GM19395 (cell line): Measurements from ENCODE around the gene ZNF878.
A peak's percentile ranks its signal among the peaks of the same experiment; 100 is the strongest.
"Not testable (repeated sequence)": the region's sequence is repeated elsewhere in the genome, so short reads cannot be mapped to it uniquely, and the experiment has no call there.

ENCODE experiments used
- ATAC-seq: cut with Tn5 transposase; IDR thresholded peaks from one replicate; pipeline ENCODE4 v1.9.1; 2021; ENCODE audit warnings: mild to moderate bottlenecking, moderate library complexity; ENCODE audit not compliant: unreplicated experiment

Gene ZNF878

GRCh38 chr19:12052497-12053169, at the start of gene ZNF878:
Gene ZNF878, minus strand, starts transcription at chr19:12052961. Its CDS starts 160 bp downstream, at chr19:12052801.
- ATAC-seq, result peak; percentile 94

- no peak for ATAC-seq
These were observed 45.3 kb upstream of the ZNF878 start for GRCh38 chr19:12098040-12098439.

DNA sequence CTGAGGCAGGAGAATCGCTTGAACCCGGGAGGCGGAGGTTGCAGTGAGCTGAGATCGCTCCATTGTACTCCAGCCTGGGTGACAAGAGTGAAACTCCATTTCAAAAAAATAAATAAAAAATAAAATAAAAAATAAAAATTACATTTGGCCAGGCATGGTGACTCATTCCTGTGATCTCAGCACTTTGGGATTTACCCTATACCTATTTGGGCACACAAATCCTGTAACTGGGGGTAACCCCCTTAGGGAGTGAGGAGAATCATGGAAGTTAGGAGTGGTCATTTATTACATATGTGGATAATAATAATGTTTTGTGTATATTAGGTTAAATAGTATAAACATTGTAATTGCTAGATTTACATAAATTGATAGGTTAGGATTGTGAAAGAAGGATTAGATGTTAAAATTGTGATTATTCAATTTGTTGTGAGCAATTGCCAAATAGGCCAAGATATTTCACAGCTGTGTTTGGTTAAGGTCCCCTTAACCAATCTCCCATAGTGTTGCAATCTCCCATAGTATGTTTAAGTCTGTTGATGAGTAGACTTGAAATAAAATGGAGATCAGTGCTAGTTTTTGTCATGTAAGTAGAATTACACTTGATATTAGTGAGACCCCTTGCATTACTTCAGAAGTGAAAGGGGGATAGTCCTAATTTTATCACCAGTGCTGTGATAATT, 42.5 kb upstream of the ZNF878 start:
- no peak for ATAC-seq

- no peak for ATAC-seq
These were observed 41.0 kb upstream of the ZNF878 start for GRCh38 chr19:12093777-12094176.

DNA sequence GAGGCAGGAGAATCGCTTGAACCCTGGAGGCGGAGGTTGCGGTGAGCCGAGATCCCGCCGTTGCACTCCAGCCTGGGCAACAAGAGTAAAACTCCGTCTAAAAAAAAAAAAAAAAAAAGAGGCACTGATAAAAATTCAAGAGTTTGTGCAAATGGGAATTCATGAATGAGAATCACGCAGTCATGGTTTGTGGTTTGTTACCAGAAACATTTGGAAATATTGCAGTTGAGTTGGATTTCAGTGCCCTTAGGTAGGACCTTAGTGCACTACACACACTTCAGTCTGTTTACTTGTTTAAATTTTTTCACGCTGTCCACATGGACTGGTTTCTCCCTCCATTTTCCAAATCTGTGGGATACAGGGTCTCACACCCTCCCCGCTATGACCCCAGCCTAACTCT, 40.2 kb upstream of the ZNF878 start:
- no peak for ATAC-seq

DNA sequence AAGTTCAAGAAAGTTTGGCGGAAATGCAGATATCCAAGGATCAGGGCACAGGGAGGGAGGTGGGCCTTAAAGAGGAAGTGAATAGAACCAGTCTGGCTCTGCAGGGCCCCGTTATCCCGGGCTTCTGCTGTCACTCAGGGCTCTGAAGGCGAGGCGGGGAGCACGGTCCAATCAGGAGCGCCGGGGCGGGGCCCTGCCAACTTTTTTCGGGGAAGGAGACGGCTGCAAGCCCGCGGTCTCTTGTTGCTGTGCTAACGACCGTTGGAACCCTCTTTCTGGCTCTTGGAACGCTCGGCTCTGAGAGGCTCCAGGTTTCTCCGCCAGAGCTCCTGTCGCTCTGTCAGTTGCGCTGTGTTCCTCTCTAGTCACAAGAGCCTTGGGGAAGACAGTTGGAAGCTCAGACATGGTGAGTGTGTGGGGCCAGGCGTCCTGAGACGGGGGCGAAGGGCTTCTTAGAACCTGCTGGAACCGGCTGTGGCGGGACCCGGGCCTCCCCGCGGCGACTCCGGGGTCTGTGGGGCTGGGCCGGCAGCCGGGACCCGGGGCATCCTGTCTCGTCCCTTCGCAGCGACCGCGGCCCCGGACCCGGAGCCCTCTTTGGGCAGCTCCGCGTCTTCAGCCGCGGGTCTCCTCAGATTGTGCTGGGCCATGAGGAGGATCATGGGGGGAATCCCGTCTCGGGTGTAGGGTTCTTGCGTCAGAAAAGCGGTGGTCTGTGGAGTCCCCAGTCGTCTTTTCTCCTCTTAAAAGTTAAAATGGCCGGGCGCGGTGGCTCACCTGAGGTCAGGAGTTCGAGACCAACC, 39.5 kb upstream of the ZNF878 start:
- peak; percentile 52 for ATAC-seq

- no peak for ATAC-seq
These were observed 38.0 kb upstream of the ZNF878 start for GRCh38 chr19:12090807-12091206.

- ATAC-seq, result no peak
These were observed 32.5 kb upstream of the ZNF878 start for GRCh38 chr19:12085074-12085818.

- not testable (repeated sequence) for ATAC-seq
These were observed 30.6 kb upstream of the ZNF878 start for GRCh38 chr19:12083336-12083735.

- ATAC-seq, result no peak
These were observed 24.6 kb upstream of the ZNF878 start for GRCh38 chr19:12077375-12077774.

DNA sequence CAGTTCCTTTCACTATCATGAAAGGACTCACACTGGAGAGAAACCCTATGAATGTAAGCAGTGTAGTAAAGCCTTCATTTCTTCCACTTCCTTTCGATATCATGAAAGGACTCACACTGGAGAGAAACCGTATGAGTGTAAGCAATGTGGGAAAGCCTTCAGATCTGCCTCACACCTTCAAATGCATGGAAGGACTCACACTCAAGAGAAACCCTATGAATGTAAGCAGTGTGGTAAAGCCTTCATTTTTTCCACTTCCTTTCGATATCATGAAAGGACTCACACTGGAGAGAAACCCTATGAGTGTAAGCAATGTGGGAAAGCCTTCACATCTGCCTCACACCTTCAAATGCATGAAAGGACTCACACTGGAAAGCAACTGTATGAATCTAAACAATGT, 23.6 kb upstream of the ZNF878 start:
- ATAC-seq, result not testable (repeated sequence)

DNA sequence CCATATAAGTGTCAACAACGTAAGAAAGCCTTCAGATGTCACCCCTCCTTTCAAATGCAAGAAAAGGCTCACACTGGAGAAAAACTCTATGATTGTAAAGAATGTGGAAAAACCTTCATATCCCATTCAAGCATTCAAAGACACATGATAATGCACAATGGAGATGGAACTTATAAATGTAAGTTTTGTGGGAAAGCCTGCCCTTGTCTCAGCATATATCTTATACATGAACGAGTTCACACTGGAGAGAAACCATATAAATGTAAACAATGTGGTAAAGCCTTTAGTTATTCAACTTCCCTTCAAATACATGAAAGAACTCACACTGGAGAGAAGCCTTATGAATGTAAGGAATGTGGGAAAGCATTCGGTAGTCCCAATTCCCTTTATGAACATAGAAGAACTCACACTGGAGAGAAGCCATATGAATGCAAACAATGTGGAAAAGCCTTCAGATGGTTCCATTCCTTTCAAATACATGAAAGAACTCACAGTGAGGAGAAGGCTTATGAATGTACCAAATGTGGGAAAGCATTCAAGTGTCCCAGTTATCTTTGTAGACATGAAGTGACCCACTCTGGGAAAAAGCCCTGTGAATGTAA, 22.9 kb upstream of the ZNF878 start:
- ATAC-seq, result no peak

GRCh38 chr19:12064590-12065538, 12.1 kb upstream of the ZNF878 start, which contains the start of gene ZNF844:
Gene ZNF844, plus strand, starts transcription at chr19:12064731. Its CDS starts 143 bp downstream, at chr19:12064874.
- ATAC-seq, result peak; percentile 71

- no peak for ATAC-seq
These were observed 3.0 kb upstream of the ZNF878 start for GRCh38 chr19:12055784-12056183.

DNA sequence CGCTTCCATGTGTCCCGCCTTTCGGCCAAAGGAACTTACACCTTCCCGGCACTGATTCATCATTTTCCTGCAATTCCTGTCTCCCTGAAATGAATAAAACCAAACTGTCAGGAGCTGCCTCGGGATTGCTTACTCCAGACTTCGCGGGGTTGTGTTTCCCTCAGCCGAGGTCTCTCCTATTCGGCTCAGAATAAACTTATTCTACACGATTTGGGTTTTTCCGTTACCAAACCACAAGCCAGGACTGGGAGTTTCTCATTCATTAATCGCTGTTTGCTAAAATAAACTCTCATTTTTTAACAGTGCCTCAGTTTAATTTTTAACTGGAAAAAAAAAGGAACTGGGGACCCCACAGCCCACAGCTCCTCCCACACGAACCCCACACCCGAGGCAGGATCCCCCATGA, 667 bp downstream of the ZNF878 start:
- ATAC-seq, result no peak

DNA sequence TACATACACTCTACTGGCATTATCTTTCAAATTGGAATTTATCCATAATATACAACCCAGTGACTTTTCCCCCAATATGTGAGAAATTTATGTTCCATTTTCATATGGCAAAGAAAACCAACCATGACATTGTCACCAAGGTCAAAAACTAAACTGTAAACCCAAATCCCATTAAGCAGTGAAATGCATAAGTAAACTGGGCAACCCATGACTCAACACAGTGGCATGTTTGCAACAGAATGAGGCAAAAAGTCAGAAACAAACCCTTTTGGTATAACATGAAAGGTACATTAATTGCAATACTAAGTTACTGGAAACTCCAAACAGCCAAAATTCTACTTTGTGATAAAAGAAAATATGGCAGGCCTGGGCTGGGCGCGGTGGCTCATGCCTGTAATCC, 4.9 kb downstream of the ZNF878 start:
- no peak for ATAC-seq

DNA sequence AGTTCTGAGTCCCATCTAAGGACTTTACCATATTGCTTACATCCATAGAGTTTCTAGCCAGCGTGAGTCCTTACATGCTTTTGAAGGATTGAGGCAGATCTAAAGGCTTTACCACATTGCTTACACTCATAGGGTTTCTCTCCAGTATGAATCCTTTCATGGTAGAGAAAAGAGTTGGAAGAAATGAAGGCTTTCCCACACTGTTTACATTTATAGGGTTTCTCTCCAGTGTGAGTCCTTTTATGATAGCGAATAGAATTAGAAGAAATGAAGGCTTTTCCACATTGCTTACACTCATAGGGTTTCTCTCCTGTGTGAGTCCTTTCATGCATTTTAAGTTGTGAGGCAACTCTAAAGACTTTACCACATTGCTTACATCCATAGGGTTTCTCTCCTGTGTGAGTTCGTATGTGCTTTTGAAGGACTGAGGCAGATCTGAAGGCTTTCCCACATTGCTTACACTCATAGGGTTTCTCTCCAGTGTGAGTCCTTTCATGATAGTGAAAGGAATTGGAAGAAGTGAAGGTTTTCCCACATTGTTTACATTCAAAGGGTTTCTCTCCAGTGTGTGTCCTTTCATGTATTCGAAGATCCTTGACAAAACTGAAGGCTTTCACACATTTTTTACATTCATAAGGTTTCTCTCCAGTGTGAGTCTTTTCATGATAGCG, 8.9 kb downstream of the ZNF878 start:
- ATAC-seq, result no peak

GRCh38 chr19:12042893-12043292, 9.9 kb downstream of the ZNF878 start:
- no peak for ATAC-seq
